Panc1 (cell line): Measurements from ENCODE around the gene NTRK3.

Source experiments
- POLR2AphosphoS5 ChIP-seq: IDR thresholded peaks from 2 replicates; pipeline ENCODE4 v1.6.1; 2012; ENCODE audit warnings: mild to moderate bottlenecking, low read depth, low read length, moderate library complexity
- TF ChIP-seq, protein P1 (sequence below): fragments of 450-650 bp; IDR thresholded peaks from 2 replicates; pipeline ENCODE4 v1.5.1; 2017; ENCODE audit warnings: mild to moderate bottlenecking
- TF ChIP-seq, protein P2 (sequence below), 2 experiments: IDR thresholded peaks; 2 replicates each; pipeline ENCODE4 v1.6.1; 2011 to 2012; ENCODE audit warnings: low read depth in 2 of 2, control low read depth in 1 of 2, low read length in 1 of 2, mild to moderate bottlenecking in 1 of 2, moderate library complexity in 1 of 2; ENCODE audit not compliant: insufficient read depth in 1 of 2

DNA sequence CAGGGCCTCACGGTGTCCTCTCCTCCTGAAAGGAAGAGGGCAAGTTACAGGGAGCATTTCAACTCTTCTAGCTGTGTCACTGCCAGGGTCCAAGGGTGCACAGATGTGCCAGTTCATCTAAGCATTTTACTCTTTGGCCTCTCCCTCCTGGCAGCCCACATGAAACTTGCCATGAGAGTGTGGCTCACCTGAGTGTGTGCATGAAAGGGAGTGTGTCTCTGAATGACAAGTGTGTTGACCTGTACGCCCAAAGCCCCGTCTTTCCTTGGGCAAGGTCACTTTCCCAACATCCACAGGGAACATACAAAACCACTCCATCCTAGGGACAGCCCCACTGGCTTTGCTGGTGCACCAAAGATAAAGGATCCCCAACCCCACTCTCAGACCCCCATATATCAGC, 280.0 kb downstream of the NTRK3 start:
- TF ChIP-seq, protein P1, sequence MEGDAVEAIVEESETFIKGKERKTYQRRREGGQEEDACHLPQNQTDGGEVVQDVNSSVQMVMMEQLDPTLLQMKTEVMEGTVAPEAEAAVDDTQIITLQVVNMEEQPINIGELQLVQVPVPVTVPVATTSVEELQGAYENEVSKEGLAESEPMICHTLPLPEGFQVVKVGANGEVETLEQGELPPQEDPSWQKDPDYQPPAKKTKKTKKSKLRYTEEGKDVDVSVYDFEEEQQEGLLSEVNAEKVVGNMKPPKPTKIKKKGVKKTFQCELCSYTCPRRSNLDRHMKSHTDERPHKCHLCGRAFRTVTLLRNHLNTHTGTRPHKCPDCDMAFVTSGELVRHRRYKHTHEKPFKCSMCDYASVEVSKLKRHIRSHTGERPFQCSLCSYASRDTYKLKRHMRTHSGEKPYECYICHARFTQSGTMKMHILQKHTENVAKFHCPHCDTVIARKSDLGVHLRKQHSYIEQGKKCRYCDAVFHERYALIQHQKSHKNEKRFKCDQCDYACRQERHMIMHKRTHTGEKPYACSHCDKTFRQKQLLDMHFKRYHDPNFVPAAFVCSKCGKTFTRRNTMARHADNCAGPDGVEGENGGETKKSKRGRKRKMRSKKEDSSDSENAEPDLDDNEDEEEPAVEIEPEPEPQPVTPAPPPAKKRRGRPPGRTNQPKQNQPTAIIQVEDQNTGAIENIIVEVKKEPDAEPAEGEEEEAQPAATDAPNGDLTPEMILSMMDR = no peak
- TF ChIP-seq POLR2AphosphoS5 = no peak
- TF ChIP-seq, protein P2, sequence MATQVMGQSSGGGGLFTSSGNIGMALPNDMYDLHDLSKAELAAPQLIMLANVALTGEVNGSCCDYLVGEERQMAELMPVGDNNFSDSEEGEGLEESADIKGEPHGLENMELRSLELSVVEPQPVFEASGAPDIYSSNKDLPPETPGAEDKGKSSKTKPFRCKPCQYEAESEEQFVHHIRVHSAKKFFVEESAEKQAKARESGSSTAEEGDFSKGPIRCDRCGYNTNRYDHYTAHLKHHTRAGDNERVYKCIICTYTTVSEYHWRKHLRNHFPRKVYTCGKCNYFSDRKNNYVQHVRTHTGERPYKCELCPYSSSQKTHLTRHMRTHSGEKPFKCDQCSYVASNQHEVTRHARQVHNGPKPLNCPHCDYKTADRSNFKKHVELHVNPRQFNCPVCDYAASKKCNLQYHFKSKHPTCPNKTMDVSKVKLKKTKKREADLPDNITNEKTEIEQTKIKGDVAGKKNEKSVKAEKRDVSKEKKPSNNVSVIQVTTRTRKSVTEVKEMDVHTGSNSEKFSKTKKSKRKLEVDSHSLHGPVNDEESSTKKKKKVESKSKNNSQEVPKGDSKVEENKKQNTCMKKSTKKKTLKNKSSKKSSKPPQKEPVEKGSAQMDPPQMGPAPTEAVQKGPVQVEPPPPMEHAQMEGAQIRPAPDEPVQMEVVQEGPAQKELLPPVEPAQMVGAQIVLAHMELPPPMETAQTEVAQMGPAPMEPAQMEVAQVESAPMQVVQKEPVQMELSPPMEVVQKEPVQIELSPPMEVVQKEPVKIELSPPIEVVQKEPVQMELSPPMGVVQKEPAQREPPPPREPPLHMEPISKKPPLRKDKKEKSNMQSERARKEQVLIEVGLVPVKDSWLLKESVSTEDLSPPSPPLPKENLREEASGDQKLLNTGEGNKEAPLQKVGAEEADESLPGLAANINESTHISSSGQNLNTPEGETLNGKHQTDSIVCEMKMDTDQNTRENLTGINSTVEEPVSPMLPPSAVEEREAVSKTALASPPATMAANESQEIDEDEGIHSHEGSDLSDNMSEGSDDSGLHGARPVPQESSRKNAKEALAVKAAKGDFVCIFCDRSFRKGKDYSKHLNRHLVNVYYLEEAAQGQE (IDR thresholded peaks at IDR 0.05; ENCODE audit: insufficient read depth in 1 of 2, low read depth in 2 of 2, low read length in 1 of 2) = no peak
